HG03039 (cell line): Measurements from ENCODE around the gene TMEM150A.
"Not testable (repeated sequence)": the region's sequence is repeated elsewhere in the genome, so short reads cannot be mapped to it uniquely, and the experiment has no call there.

Experiments
- ATAC-seq: cut with Tn5 transposase; IDR thresholded peaks from one replicate; pipeline ENCODE4 v1.9.1; 2021; ENCODE audit warnings: mild to moderate bottlenecking, moderate library complexity; ENCODE audit not compliant: unreplicated experiment

TMEM150A gene

GRCh38 chr2:85577386-85578242, 24.9 kb downstream of the TMEM150A start, which contains the start of gene VAMP8:
Gene VAMP8 (plus strand): TSS chr2:85577586. CDS start chr2:85577647, 61 bp downstream.
- ATAC-seq, result peak; percentile 72

- ATAC-seq, result no peak
Measured at GRCh38 chr2:85577063-85577385, 25.5 kb downstream of the TMEM150A start.

- ATAC-seq, result no peak
Measured at GRCh38 chr2:85575739-85576138, 26.8 kb downstream of the TMEM150A start.

GRCh38 chr2:85566265-85566664, 36.2 kb downstream of the TMEM150A start:
- ATAC-seq, result no peak

GRCh38 chr2:85564144-85564563, 38.3 kb downstream of the TMEM150A start:
- ATAC-seq, result no peak

GRCh38 chr2:85561280-85562212, 41.0 kb downstream of the TMEM150A start, which contains the start of gene GGCX:
Gene GGCX (minus strand): TSS chr2:85561493. CDS start chr2:85561428, 65 bp downstream.
- ATAC-seq, result peak; percentile 88

GRCh38 chr2:85560812-85561279, 41.7 kb downstream of the TMEM150A start:
- no peak for ATAC-seq

GRCh38 chr2:85560403-85560726, 42.1 kb downstream of the TMEM150A start:
- ATAC-seq, result not testable (repeated sequence)

GRCh38 chr2:85558160-85558559, 44.3 kb downstream of the TMEM150A start:
- ATAC-seq, result no peak

GRCh38 chr2:85557130-85557529, 45.4 kb downstream of the TMEM150A start:
- no peak for ATAC-seq

- ATAC-seq, result no peak
Measured at GRCh38 chr2:85554980-85555612, 47.4 kb downstream of the TMEM150A start.

GRCh38 chr2:85553184-85553583, 49.3 kb downstream of the TMEM150A start:
- ATAC-seq, result no peak

GRCh38 chr2:85551698-85552678, 50.5 kb downstream of the TMEM150A start:
- no peak for ATAC-seq

- no peak for ATAC-seq
Measured at GRCh38 chr2:85550486-85550885, 52.0 kb downstream of the TMEM150A start.

GRCh38 chr2:85549826-85550225, 52.7 kb downstream of the TMEM150A start:
- no peak for ATAC-seq

GRCh38 chr2:85549095-85549494, 53.4 kb downstream of the TMEM150A start:
- ATAC-seq, result no peak

GRCh38 chr2:85548608-85548900, 53.9 kb downstream of the TMEM150A start:
- ATAC-seq, result no peak
